Posterior vena cava (tissue), 2 donors: ENCODE results near the gene MYO5A. TPM values are rescaled to one million over a fixed set of nuclear protein-coding genes. Genes with fewer than 3 reads are reported as not detected.

Source experiments
- DNase-seq: peaks from one replicate; pipeline ENCODE4 v3.0.0-alpha.2; 2020; ENCODE audit warnings: low spot score
- intact Hi-C, 2 donors: fragments of 100-400 bp; cut with DNase I; formaldehyde crosslinking; loops; one replicate each; pipeline versions ENCODE4 v1.14.1 to v1.14.2; 2022 to 2023
- total RNA-seq, 2 donors: library from RNA; stranded (reverse); fragmentation: NEBNext Ultra II Directional; extraction: Animal tissue kit (Norgen Biotek cat#: 25700); gene quantifications; one replicate each; pipeline ENCODE4 v1.2.1, GENCODE V29; 2021
- donor health status: DM: yes; HTN: yes; CAD: no.
- donor health status: DM: yes; HTN: yes; CAD: no.

MYO5A gene
- total RNA-seq, 2 donors from 2014 or later = 42.3 to 44.7 TPM

DNA sequence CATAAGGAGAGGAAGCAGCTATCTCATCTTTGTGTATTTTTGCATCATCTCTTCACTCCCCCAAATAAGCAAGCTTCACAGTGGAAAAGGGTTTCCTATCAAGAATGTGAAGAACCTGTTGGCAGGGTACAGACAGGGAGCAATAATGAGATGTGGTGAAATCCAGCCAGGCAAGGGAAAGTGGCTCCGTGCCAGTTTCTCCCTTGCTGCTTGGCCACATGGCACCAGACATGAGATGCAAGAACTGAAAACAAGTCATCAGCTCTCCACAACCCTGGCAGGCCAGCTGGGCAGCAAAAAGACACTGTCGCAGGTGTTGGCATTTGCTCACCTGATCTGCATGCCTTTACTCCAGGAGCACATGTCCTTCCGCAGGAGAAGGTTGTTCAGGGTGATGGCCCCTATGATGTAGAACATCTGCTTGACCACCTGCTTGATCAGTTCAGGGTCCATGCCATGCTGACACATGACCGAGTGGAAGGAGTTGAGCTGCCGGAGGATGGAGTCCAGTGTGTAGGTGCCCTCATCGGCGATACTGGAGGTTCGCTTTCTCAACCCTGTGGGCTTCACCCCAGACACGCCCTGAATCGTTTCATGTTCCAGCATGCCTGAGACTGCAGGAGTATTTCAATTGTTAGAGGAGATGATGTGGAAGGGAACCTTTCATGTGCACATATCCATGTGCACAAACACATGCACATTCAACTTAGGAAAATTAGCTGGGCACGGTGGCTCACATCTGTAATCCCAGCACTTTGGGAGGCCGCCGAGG lies 209.8 kb downstream of the MYO5A start:
- no peak for DNase-seq

DNA sequence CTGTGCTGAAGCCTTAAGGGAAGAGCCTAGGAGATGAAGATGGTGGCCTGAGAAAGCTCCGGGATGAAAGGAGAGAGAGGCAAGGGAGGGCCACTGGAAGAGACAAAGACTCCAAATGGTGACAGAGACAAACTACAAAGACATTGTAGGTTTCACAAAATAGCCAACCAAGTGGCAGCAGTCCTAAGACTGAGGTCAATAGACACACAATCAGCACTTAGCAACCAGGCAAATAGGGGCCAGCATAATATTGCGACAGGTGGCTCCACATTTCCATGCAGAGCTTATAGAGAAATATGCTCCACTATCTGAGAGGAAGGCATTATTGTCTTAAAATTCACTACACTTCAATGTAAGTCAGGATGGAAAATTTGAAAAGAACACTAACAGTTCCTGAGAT lies 211.0 kb downstream of the MYO5A start:
- DNase-seq = no peak
- intact Hi-C loops = no loop called here

More for the DNA sequence above, 209.8 kb downstream of the MYO5A start:
- intact Hi-C loops = no loop called here

GRCh38 chr15:52317022-52317421 lies 211.7 kb downstream of the MYO5A start:
- no peak for DNase-seq
- intact Hi-C loops = no loop called here

DNA sequence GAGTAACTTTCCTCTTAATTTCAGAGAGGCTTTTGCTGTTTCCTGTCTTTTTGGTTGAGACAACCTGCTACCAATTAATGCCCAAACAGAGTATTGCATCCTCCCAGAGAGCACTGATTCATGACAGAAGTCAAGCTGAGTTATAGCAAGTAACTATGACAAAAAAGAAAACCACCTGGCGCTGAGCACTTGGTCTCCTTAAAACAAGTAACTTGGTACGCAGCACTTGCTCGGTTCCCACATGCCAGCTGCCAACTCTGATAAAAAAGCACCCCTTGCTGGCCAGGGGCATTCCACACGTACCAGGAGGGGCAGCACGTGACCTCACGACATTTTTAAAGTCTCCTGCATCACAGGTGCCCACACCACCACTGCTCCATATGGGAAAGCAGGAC lies 219.5 kb downstream of the MYO5A start:
- intact Hi-C loops = no loop called here

GRCh38 chr15:52308446-52309153 lies 220.1 kb downstream of the MYO5A start:
- intact Hi-C loops = no loop called here
- DNase-seq = no peak

More for the DNA sequence above, 219.5 kb downstream of the MYO5A start:
- no peak for DNase-seq

- DNase-seq = no peak
- intact Hi-C loops = no loop called here
These were observed 220.8 kb downstream of the MYO5A start for GRCh38 chr15:52307847-52308246.

DNA sequence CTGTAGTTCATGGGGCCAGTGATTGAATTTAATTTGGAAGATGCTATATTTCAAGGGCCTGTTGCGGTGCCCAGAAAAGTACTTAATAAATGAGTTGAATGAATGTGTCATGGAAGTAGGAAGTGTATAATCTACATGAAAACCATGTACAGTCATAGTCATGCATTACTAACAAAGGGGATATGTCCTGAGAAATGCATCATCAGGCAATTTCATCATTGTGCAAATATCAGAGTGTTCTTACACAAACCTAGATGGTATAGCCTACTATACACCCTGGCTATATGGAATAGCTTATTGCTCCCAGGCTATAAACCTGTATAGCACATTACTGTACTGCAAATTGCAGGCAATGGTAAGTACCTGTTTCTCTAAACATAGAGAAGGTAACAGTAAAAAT lies 222.4 kb downstream of the MYO5A start:
- no peak for DNase-seq
- intact Hi-C loops = no loop called here

GRCh38 chr15:52303093-52303772 lies 225.4 kb downstream of the MYO5A start:
- no peak for DNase-seq
- intact Hi-C loops = no loop called here

- no peak for DNase-seq
- intact Hi-C loops = no loop called here
These were observed 227.3 kb downstream of the MYO5A start for GRCh38 chr15:52301265-52301847.

- intact Hi-C loops = no loop called here
- DNase-seq = peak; percentile 90
These were observed 233.2 kb downstream of the MYO5A start, which contains the start of gene MYO5C for GRCh38 chr15:52295421-52296001. Gene MYO5C (minus strand): TSS chr15:52295804. CDS start chr15:52295636, 168 bp downstream.

GRCh38 chr15:52294881-52295420 lies 233.7 kb downstream of the MYO5A start:
- no peak for DNase-seq
- intact Hi-C loops = no loop called here

DNA sequence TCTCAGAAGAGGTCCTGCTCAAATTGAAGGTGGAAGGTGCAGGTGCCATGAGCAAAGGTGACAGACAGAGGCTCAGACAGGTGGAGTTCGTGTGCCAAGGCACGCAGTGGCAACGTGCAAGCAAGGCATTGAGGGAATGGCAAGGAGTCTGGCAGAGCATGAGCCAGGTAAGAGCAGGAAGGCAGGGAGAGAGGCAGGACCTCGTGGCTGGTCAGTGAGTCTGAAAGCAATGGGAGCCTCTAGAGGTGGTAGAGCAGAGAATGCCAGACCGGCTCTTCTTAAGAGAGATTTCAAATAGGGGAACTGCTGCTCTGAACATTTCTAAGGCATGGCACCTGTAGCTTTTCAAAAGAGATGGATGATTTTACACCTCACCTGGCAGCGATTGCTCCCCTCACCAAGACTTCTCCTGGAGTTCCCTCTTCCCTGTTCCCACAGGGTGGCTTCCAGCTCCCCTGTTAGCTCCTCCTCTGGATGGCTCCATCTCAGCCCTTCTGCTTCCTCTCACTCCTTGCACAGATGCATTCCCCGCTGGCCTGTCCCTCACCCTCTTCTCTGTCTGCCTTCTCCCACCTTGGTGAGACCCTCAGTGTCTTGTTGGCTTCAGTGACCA lies 235.8 kb downstream of the MYO5A start:
- DNase-seq = no peak

GRCh38 chr15:52291204-52291603 lies 237.5 kb downstream of the MYO5A start:
- no peak for DNase-seq
- intact Hi-C loops = no loop called here

More for the DNA sequence above, 235.8 kb downstream of the MYO5A start:
- intact Hi-C loops = no loop called here

- intact Hi-C loops = no loop called here
- DNase-seq = no peak
These were observed 237.9 kb downstream of the MYO5A start for GRCh38 chr15:52290800-52291199.

GRCh38 chr15:52290329-52290728 lies 238.4 kb downstream of the MYO5A start:
- intact Hi-C loops = no loop called here
- DNase-seq = no peak

- intact Hi-C loops = no loop called here
These were observed 239.0 kb downstream of the MYO5A start for GRCh38 chr15:52289629-52290081.

GRCh38 chr15:52288986-52289385 lies 239.7 kb downstream of the MYO5A start:
- intact Hi-C loops = no loop called here
- no peak for DNase-seq

More at GRCh38 chr15:52289629-52290081, 239.0 kb downstream of the MYO5A start:
- DNase-seq = no peak

- no peak for DNase-seq
- intact Hi-C loops = no loop called here
These were observed 240.4 kb downstream of the MYO5A start for GRCh38 chr15:52288051-52288942.
